Measurements from ENCODE around the gene GPC3. TPM values are rescaled to one million over a fixed set of nuclear protein-coding genes. Genes with fewer than 3 reads are reported as not detected.

GPC3 gene
- total RNA-seq, 1 experiment from 2014 or later: 0.24 TPM

- no peak for DNase-seq (ENCODE audit: low spot score)
- intact Hi-C loops (cut with micrococcal nuclease; ENCODE audit: unreplicated experiment): loop anchor here (5.0 to 10.0 kb wide), 4 partner anchors 128 to 603 kb away; no protein-coding TSS in a partner anchor
- BruUV-seq (replicated peaks): no TSS peak
- ChIA-PET CTCF (no interaction called here), POLR2A (ENCODE audit: low non-redundant PET) (no interaction called here)
- Histone ChIP-seq H3K4me1 (ENCODE audit: insufficient read depth, low read length, poor library complexity, severe bottlenecking) (no peaks in the 10 kb centered on the region), H3K27ac (ENCODE audit: low read depth, low read length, poor library complexity, severe bottlenecking) (no peak overlapping the region), H3K27me3 (replicated peaks; ENCODE audit: insufficient read depth, low read depth, low read length, poor library complexity) (no peaks in the 10 kb centered on the region), H3K36me3 (ENCODE audit: insufficient read depth, low read length, poor library complexity, severe bottlenecking) (no peaks in the 10 kb centered on the region), H3K9me3 (ENCODE audit: low read depth, low read length, poor library complexity, severe bottlenecking) (no peaks in the 10 kb centered on the region), H3K4me3 (ENCODE audit: low read depth, low read length, poor library complexity, severe bottlenecking) (no peak overlapping the region)
- TF ChIP-seq CTCF (conservative IDR thresholded peaks at IDR 0.05; ENCODE audit: low read depth, low read length) (no peak), EZH2 (IDR thresholded peaks at IDR 0.05; ENCODE audit: borderline replicate concordance, low read depth, low read length, poor library complexity, severe bottlenecking) (no peak)
Measured at GRCh38 chrX:133794126-133794525, 191.3 kb downstream of the GPC3 start.

GRCh38 chrX:133793626-133794025 is 191.8 kb downstream of the GPC3 start:
- no TSS peak for BruUV-seq (replicated peaks)
- Histone ChIP-seq H3K36me3 (ENCODE audit: insufficient read depth, low read length, poor library complexity, severe bottlenecking) (no peaks in the 10 kb centered on the region), H3K27ac (ENCODE audit: low read depth, low read length, poor library complexity, severe bottlenecking) (no peak overlapping the region), H3K4me1 (ENCODE audit: insufficient read depth, low read length, poor library complexity, severe bottlenecking) (no peaks in the 10 kb centered on the region), H3K27me3 (replicated peaks; ENCODE audit: insufficient read depth, low read depth, low read length, poor library complexity) (no peaks in the 10 kb centered on the region), H3K4me3 (ENCODE audit: low read depth, low read length, poor library complexity, severe bottlenecking) (no peak overlapping the region), H3K9me3 (ENCODE audit: low read depth, low read length, poor library complexity, severe bottlenecking) (no peaks in the 10 kb centered on the region)
- TF ChIP-seq EZH2 (IDR thresholded peaks at IDR 0.05; ENCODE audit: borderline replicate concordance, low read depth, low read length, poor library complexity, severe bottlenecking) (no peak), CTCF (conservative IDR thresholded peaks at IDR 0.05; ENCODE audit: low read depth, low read length) (no peak)
- ChIA-PET POLR2A (ENCODE audit: low non-redundant PET) (no interaction called here), CTCF (no interaction called here)
- no peak for DNase-seq (ENCODE audit: low spot score)
- intact Hi-C loops (cut with micrococcal nuclease; ENCODE audit: unreplicated experiment): loop anchor here (5.0 to 10.0 kb wide), 4 partner anchors 129 to 604 kb away; no protein-coding TSS in a partner anchor

- Histone ChIP-seq H3K4me1 (ENCODE audit: insufficient read depth, low read length, poor library complexity, severe bottlenecking) (no peaks in the 10 kb centered on the region), H3K27me3 (replicated peaks; ENCODE audit: insufficient read depth, low read depth, low read length, poor library complexity) (no peaks in the 10 kb centered on the region), H3K27ac (ENCODE audit: low read depth, low read length, poor library complexity, severe bottlenecking) (no peak overlapping the region), H3K36me3 (ENCODE audit: insufficient read depth, low read length, poor library complexity, severe bottlenecking) (no peaks in the 10 kb centered on the region), H3K4me3 (ENCODE audit: low read depth, low read length, poor library complexity, severe bottlenecking) (no peak overlapping the region), H3K9me3 (ENCODE audit: low read depth, low read length, poor library complexity, severe bottlenecking) (no peaks in the 10 kb centered on the region)
- POLR2A ChIA-PET (ENCODE audit: low non-redundant PET): no interaction called here
- no peak for TF ChIP-seq EZH2 (IDR thresholded peaks at IDR 0.05; ENCODE audit: borderline replicate concordance, low read depth, low read length, poor library complexity, severe bottlenecking)
- peak; percentile 99 for TF ChIP-seq CTCF (conservative IDR thresholded peaks at IDR 0.05; ENCODE audit: low read depth, low read length)
- CTCF ChIA-PET: interaction anchor here (0.7 to 1.3 kb wide), 9 partner anchors 8 to 603 kb away, joined by 3 to 6 read pairs (median 3); no protein-coding TSS in a partner anchor
- peak; percentile 88 for DNase-seq (ENCODE audit: low spot score)
- BruUV-seq (replicated peaks): no TSS peak
- intact Hi-C loops (cut with micrococcal nuclease; ENCODE audit: unreplicated experiment): loop anchor here (1.0 to 10.0 kb wide), 5 partner anchors 130 to 605 kb away; no protein-coding TSS in a partner anchor
Measured at GRCh38 chrX:133792198-133792953, 193.0 kb downstream of the GPC3 start.
